Measurements from ENCODE around the gene ALKBH2.
"Not testable (repeated sequence)": the region's sequence is repeated elsewhere in the genome, so short reads cannot be mapped to it uniquely, and the experiment has no call there.

DNA sequence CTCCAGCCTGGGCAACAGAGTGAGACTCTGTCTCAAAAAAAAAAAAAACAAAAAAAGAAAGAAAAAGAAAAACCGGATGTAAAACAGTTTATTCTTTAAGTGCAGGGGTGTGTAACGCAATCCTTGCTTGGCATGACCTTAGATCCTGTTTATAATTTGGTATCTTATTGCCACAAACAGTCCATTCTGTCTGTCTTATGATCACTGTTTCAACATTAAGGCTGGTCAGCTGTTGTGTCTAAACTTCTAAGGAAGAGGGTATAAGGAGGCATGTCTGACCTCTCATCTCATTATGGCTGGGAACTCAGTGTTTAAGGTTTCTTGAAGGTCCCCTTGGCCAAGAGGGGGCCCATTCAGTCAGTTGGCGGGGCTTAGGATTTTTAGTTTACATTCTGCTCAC lies 44.6 kb downstream of the ALKBH2 start:
- not testable (repeated sequence) for TF ChIP-seq POLR2A (IDR thresholded peaks at IDR 0.05; ENCODE audit: low read length); GATA1 (IDR thresholded peaks at IDR 0.05; ENCODE audit: low read depth, low read length)
